ENCODE measurements around the gene ERGIC2.
A peak's percentile ranks its signal among the peaks of the same experiment; 100 is the strongest.
"Not testable (repeated sequence)": the region's sequence is repeated elsewhere in the genome, so short reads cannot be mapped to it uniquely, and the experiment has no call there.

ERGIC2 gene

GRCh38 chr12:29380536-29381523 lies at the start of gene ERGIC2:
Gene ERGIC2 (minus strand): TSS chr12:29381172. CDS start chr12:29371633, 9,539 bp downstream.
- DNase-seq, result peak; percentile 77 to 95 (median 88)
- intact Hi-C loops (cut with DNase I), result no loop called here

GRCh38 chr12:29430716-29431044 lies 49.7 kb upstream of the ERGIC2 start:
- intact Hi-C loops (cut with DNase I), result no loop called here
- DNase-seq, result no peak

- intact Hi-C loops (cut with DNase I), result no loop called here
- peak in 1 of 42 donors; percentile 36 for DNase-seq
Observed at GRCh38 chr12:29429999-29430715, 49.2 kb upstream of the ERGIC2 start.

GRCh38 chr12:29428633-29429032 lies 47.7 kb upstream of the ERGIC2 start:
- no peak for DNase-seq
- intact Hi-C loops (cut with DNase I), result no loop called here

- intact Hi-C loops (cut with DNase I), result no loop called here
- no peak for DNase-seq
Observed at GRCh38 chr12:29427964-29428363, 47.0 kb upstream of the ERGIC2 start.

- intact Hi-C loops (cut with DNase I), result no loop called here
- no peak for DNase-seq
Observed at GRCh38 chr12:29426498-29426897, 45.5 kb upstream of the ERGIC2 start.

GRCh38 chr12:29425722-29426121 lies 44.8 kb upstream of the ERGIC2 start:
- DNase-seq, result no peak
- intact Hi-C loops (cut with DNase I), result no loop called here

- intact Hi-C loops (cut with DNase I), result no loop called here
- no peak for DNase-seq
Observed at GRCh38 chr12:29416748-29417147, 35.8 kb upstream of the ERGIC2 start.

GRCh38 chr12:29415111-29415510 lies 34.1 kb upstream of the ERGIC2 start:
- DNase-seq, result no peak
- intact Hi-C loops (cut with DNase I), result no loop called here

GRCh38 chr12:29414368-29414767 lies 33.4 kb upstream of the ERGIC2 start:
- intact Hi-C loops (cut with DNase I), result no loop called here
- DNase-seq, result no peak

GRCh38 chr12:29405561-29405960 lies 24.6 kb upstream of the ERGIC2 start:
- intact Hi-C loops (cut with DNase I), result no loop called here
- DNase-seq, result no peak

- intact Hi-C loops (cut with DNase I), result no loop called here
- no peak for DNase-seq
Observed at GRCh38 chr12:29403991-29404390, 23.0 kb upstream of the ERGIC2 start.

GRCh38 chr12:29402437-29402836 lies 21.5 kb upstream of the ERGIC2 start:
- intact Hi-C loops (cut with DNase I), result no loop called here
- no peak for DNase-seq

GRCh38 chr12:29398495-29398894 lies 17.5 kb upstream of the ERGIC2 start:
- intact Hi-C loops (cut with DNase I), result no loop called here
- no peak for DNase-seq

- DNase-seq, result no peak
- intact Hi-C loops (cut with DNase I), result no loop called here
Observed at GRCh38 chr12:29396774-29397173, 15.8 kb upstream of the ERGIC2 start.

GRCh38 chr12:29395356-29395755 lies 14.4 kb upstream of the ERGIC2 start:
- intact Hi-C loops (cut with DNase I), result no loop called here
- no peak for DNase-seq

- intact Hi-C loops (cut with DNase I); DNase-seq: not testable (repeated sequence)
Observed at GRCh38 chr12:29390419-29390818, 9.4 kb upstream of the ERGIC2 start.

GRCh38 chr12:29389295-29389919 lies 8.4 kb upstream of the ERGIC2 start:
- no peak for DNase-seq
- intact Hi-C loops (cut with DNase I), result no loop called here

GRCh38 chr12:29386084-29386680 lies 5.2 kb upstream of the ERGIC2 start:
- intact Hi-C loops (cut with DNase I); DNase-seq: not testable (repeated sequence)

Data from head of caudate nucleus (tissue), 42 donors.